Spinal cord (tissue), 10 donors: Measurements from ENCODE around the gene FLYWCH2. TPM values are rescaled to one million over a fixed set of nuclear protein-coding genes. Genes with fewer than 3 reads are reported as not detected.

Experiments used
- DNase-seq, 6 donors: peaks; one replicate each; pipeline versions ENCODE4 v3.0.0 to v3.0.0-alpha.2; 2013 to 2015; ENCODE audit warnings: low spot score in 6 of 6, low read depth in 4 of 6
- H3K27ac ChIP-seq: one replicate; pipeline ENCODE4 v1.5.1; 2013; ENCODE audit warnings: low read depth, low read length, control low read depth
- H3K27me3 ChIP-seq: one replicate; pipeline ENCODE4 v1.6.1; 2013; ENCODE audit warnings: low read length; ENCODE audit not compliant: control insufficient read depth, insufficient read depth
- H3K36me3 ChIP-seq: one replicate; pipeline ENCODE4 v1.6.1; 2013; ENCODE audit warnings: low read length; ENCODE audit not compliant: control insufficient read depth, insufficient read depth
- H3K4me1 ChIP-seq: one replicate; pipeline ENCODE4 v1.6.1; 2013; ENCODE audit warnings: low read length; ENCODE audit not compliant: control insufficient read depth, insufficient read depth
- H3K4me3 ChIP-seq: one replicate; pipeline ENCODE4 v1.5.1; 2013; ENCODE audit warnings: low read depth, low read length, control low read depth
- H3K9me3 ChIP-seq: one replicate; pipeline ENCODE4 v1.6.1; 2013; ENCODE audit warnings: low read length; ENCODE audit not compliant: control insufficient read depth, insufficient read depth
- WGBS: methylation state at CpG from one replicate; pipeline ENCODE4 v1.1.5; 2013; ENCODE audit warnings: missing lambda C conversion rate; ENCODE audit not compliant: insufficient coverage; 5-methylcytosine and 5-hydroxymethylcytosine counted together
- polyA plus RNA-seq, 2 donors: library from polyadenylated mRNA; unstranded; fragments of 120-200 nt; gene quantifications; one replicate each; pipeline ENCODE4 v1.2.1, GENCODE V29; 2013; ENCODE audit not compliant: insufficient read length in 2 of 2
- total RNA-seq, 2 donors: library from RNA; depleted of rRNA in 1 of 2; stranded (reverse); fragments of 120-200 nt in 1 of 2; fragments of >200 nt in 1 of 2; gene quantifications; one replicate each; pipeline versions ENCODE4 v1.2.3 to v1.2.4, GENCODE V29; 2013 to 2014
- donor health status: healthy.

FLYWCH2 gene
- total and polyA plus RNA-seq, 4 donors: 28.1 to 63.1 (median 60.7) TPM

DNA sequence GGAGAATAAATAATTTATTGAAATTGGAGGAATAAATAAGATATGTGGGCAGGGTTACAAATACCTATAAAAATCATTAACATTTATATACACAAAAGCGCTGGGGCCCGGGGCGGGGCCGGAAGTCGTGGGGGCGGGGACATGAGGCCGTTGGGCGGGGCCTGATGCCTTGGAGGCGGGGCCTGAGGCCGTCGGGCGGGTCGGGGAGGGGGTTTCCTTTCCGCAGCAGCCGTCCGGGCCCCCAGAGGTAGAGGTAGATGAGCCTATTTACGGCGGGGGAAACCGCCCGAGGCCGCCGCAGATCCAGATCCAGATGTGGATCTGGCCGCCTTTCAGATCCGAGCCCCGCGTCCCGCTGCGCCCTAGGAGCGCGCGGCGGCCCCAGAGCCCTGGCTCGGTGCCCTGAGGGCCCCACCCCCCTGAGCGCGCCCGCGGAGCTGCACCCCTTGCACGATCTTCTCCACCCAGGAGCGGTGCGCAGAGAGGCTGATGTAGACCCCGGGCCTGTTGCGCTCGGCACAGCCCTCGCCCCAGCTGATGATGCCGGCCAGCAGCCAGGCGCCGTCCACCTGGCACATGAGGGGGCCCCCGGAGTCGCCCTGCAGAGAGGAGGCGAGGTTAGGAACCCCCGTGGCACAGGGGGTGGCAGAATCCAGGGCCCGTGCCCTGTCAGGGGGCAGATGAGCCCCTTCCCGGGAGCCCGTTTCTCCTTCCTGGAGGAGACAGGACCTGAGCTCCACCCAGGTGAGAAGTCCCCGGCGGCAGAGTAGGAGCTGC is 30.1 kb upstream of the FLYWCH2 start:
- Histone ChIP-seq H3K4me3 (no peak overlapping the region), H3K4me1 (peaks cover 1% of the 10 kb centered on the region), H3K36me3 (no peaks in the 10 kb centered on the region), H3K27ac (no peak overlapping the region), H3K27me3 (peaks cover 35% of the 10 kb centered on the region), H3K9me3 (peaks cover 2% of the 10 kb centered on the region)
- DNase-seq: no peak
- WGBS: 44% methylated on average over 48 of the region's 56 CpGs

DNA sequence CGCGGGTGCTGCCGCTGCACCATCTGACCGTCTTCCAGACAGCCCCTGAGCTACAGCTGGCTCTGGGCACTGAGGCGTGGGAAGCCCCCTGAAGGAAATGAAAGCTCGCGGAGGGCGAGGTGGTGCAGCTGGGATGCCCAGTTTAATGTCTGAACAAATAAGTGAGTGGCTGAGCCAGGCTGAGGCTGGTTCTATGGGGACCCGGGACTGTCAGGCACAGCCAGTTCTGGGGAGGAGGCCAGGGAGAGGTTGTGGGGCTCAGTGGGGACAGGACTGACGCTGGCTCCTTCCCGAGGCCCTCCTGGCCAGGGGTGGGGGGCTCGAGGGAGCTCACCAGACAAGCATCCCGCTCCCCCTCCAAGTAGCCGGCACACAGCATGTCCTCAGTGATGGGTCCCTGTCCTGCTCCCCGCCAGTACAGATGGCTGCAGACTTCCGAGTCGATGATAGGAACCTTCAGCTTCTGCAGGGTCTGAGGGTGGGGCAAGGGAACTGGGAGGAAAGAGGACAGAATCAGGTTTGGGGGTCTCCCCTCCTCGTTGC is 29.4 kb upstream of the FLYWCH2 start:
- no peak overlapping the region for H3K27ac ChIP-seq
- 70% methylated on average over 14 of the region's 18 CpGs for WGBS
- no peaks in the 10 kb centered on the region for H3K36me3 ChIP-seq
- no peaks in the 10 kb centered on the region for H3K9me3 ChIP-seq
- H3K4me3 ChIP-seq: no peak overlapping the region
- H3K4me1 ChIP-seq: peaks cover 3% of the 10 kb centered on the region
- H3K27me3 ChIP-seq: peaks cover 41% of the 10 kb centered on the region
- DNase-seq: no peak

- peaks cover 3% of the 10 kb centered on the region for H3K4me1 ChIP-seq
- H3K9me3 ChIP-seq: no peaks in the 10 kb centered on the region
- no peak overlapping the region for H3K27ac ChIP-seq
- H3K4me3 ChIP-seq: no peak overlapping the region
- WGBS: 100% methylated on average over 1 of the region's 5 CpGs
- peaks cover 49% of the 10 kb centered on the region for H3K27me3 ChIP-seq
- H3K36me3 ChIP-seq: no peaks in the 10 kb centered on the region
- no peak for DNase-seq
Observed at GRCh38 chr16:2854700-2855309, 28.2 kb upstream of the FLYWCH2 start.

GRCh38 chr16:2855536-2855935 is 27.5 kb upstream of the FLYWCH2 start:
- no peaks in the 10 kb centered on the region for H3K36me3 ChIP-seq
- no peak overlapping the region for H3K27ac ChIP-seq
- no peak overlapping the region for H3K4me3 ChIP-seq
- H3K9me3 ChIP-seq: no peaks in the 10 kb centered on the region
- peaks cover 3% of the 10 kb centered on the region for H3K4me1 ChIP-seq
- 74% methylated on average over 5 of the region's 6 CpGs for WGBS
- no peak for DNase-seq
- H3K27me3 ChIP-seq: peaks cover 56% of the 10 kb centered on the region

DNA sequence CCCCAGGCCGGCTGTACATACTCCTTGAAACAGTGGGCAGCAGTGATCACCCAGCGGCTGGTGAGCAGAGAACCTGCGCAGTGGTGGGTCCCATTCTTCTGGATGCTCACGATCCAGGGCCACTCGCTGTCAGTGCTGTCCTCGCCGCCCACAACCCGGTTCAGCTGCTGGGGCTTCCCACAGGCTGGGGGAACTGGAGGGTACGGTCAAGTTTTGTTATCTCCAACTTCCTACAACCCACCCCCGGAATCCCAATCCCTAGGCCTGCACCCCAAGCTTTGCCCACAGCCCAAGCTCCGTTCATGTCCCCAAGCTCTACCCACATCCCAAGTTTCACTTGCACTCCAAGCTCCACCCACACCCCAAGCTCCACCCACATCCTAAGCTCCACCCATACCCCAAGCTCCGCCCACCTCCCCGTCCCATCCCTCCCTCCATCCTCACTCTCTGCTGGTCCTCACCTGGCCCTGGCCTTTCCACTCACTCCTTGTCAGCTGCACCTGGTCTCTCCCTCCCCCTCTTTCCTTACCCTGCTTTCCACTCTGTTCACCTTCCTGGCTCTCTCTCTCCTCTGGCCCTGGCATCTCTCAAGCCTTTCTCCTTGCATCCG is 26.8 kb upstream of the FLYWCH2 start:
- H3K9me3 ChIP-seq: no peaks in the 10 kb centered on the region
- H3K27ac ChIP-seq: no peak overlapping the region
- peaks cover 3% of the 10 kb centered on the region for H3K4me1 ChIP-seq
- WGBS: 77% methylated on average over 10 of the region's 14 CpGs
- no peak overlapping the region for H3K4me3 ChIP-seq
- no peaks in the 10 kb centered on the region for H3K36me3 ChIP-seq
- no peak for DNase-seq
- peaks cover 62% of the 10 kb centered on the region for H3K27me3 ChIP-seq

GRCh38 chr16:2856686-2857450 is 26.1 kb upstream of the FLYWCH2 start:
- Histone ChIP-seq H3K4me3 (no peak overlapping the region), H3K36me3 (no peaks in the 10 kb centered on the region), H3K4me1 (peaks cover 3% of the 10 kb centered on the region), H3K9me3 (no peaks in the 10 kb centered on the region), H3K27me3 (peaks cover 67% of the 10 kb centered on the region), H3K27ac (no peak overlapping the region)
- DNase-seq: no peak
- 85% methylated on average over 21 of the region's 24 CpGs for WGBS

DNA sequence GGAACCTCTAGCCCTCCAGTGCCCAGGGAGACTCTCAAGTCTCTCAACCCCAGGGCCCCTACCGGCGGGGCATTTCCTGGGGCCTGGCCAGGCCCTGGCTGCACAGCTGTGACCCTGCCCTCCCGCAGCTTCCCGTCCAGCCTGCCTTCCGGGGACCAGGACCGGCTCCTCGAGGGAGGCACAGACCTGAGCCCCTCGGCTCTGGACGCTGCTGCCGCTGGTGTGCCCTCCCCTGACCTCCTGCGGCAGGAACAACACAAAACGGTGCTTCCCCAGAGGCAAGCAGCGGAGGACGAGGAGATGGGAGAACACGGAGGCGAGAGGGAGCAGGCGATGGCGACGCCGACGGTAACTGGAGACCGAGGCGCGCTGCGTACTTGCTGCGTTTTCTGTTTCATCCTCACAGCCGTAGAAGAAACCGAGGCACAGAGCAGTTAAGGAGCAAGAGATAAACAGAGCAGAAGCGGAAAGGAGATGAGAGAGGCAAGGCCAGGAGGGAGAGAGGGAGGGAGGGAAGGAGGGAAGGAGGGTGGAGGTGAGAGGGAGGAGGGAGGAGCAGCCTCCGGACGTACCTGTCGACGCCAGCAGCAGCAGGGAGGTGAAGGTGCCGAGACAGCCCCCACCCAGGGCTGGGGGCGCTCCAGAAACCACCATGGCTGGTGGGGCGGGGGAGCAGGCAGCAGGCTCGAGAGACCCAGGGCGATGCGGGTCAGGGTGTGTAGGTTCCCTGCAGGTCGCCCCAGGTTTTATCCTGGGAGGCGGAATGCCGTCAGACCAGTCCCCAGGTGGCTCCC is 25.4 kb upstream of the FLYWCH2 start, which contains the start of gene PRSS22:
TSS of gene PRSS22 (minus strand) at position 720 of the 794 bp plus-strand sequence. CDS start at position 654, 66 bp downstream.
- Histone ChIP-seq H3K4me3 (no peak within 1 kb of the TSS), H3K4me1 (peaks cover 3% of the 10 kb centered on the region), H3K36me3 (no peaks in the 10 kb centered on the region), H3K27ac (no peak within 1 kb of the TSS), H3K9me3 (no peaks in the 10 kb centered on the region), H3K27me3 (peaks cover 67% of the 10 kb centered on the region)
- 7% methylated on average over 42 of the region's 42 CpGs for WGBS
- no peak for DNase-seq

GRCh38 chr16:2858245-2859025 is 24.6 kb upstream of the FLYWCH2 start:
- no peak for DNase-seq
- Histone ChIP-seq H3K27me3 (peaks cover 64% of the 10 kb centered on the region), H3K4me3 (no peak overlapping the region), H3K27ac (no peak overlapping the region), H3K36me3 (no peaks in the 10 kb centered on the region), H3K9me3 (no peaks in the 10 kb centered on the region), H3K4me1 (peaks cover 3% of the 10 kb centered on the region)
- 22% methylated on average over 23 of the region's 23 CpGs for WGBS
